H1 (cell line): ENCODE results near the gene PARD6B. TPM values are rescaled to one million over a fixed set of nuclear protein-coding genes. Genes with fewer than 3 reads are reported as not detected.

Source experiments
- BACH1 ChIP-seq: IDR thresholded peaks from 2 replicates; pipeline ENCODE4 v1.6.1; 2012; ENCODE audit warnings: low read length, improper control_type of control experiment
- CHD2 ChIP-seq: IDR thresholded peaks from 2 replicates; pipeline ENCODE4 v1.6.1; 2012; ENCODE audit warnings: low read length, improper control_type of control experiment
- CTBP2 ChIP-seq: IDR thresholded peaks from 2 replicates; pipeline ENCODE4 v1.7.0; 2011; ENCODE audit warnings: borderline replicate concordance, mild to moderate bottlenecking, moderate library complexity, mixed read lengths, low read length; ENCODE audit not compliant: insufficient read depth, insufficient read length
- CTCF ChIP-seq, 3 experiments: IDR thresholded peaks; 1 replicate in 2 of 3; 2 replicates in 1 of 3; pipeline versions ENCODE4 v1.5.1 to v1.6.1; 2011; ENCODE audit warnings: low read length in 3 of 3, mild to moderate bottlenecking in 3 of 3, inconsistent platforms in 2 of 3, low read depth in 1 of 3, moderate library complexity in 1 of 3; ENCODE audit not compliant: insufficient read depth in 1 of 3; ENCODE audit errors: control extremely low read depth in 1 of 3
- GTF2F1 ChIP-seq: IDR thresholded peaks from 2 replicates; pipeline ENCODE4 v1.6.1; 2012; ENCODE audit warnings: low read depth, low read length, improper control_type of control experiment, borderline replicate concordance
- KDM4A ChIP-seq: IDR thresholded peaks from one replicate; pipeline ENCODE4 v1.7.1; 2012; ENCODE audit warnings: low read depth, mild to moderate bottlenecking, moderate library complexity, low read length, inconsistent platforms; ENCODE audit not compliant: severe bottlenecking
- MAFK ChIP-seq: IDR thresholded peaks from 2 replicates; pipeline ENCODE4 v1.6.1; 2012; ENCODE audit warnings: low read depth, mild to moderate bottlenecking, improper control_type of control experiment, low read length
- POLR2A ChIP-seq, 2 experiments: IDR thresholded peaks; 1 replicate in 1 of 2; 2 replicates in 1 of 2; pipeline ENCODE4 v1.6.1; 2011; ENCODE audit warnings: low read depth in 2 of 2, low read length in 2 of 2, mild to moderate bottlenecking in 2 of 2; ENCODE audit errors: control extremely low read depth in 1 of 2
- SUZ12 ChIP-seq: fragments of 200-600 bp; sonication (generic); IDR thresholded peaks from 2 replicates; pipeline ENCODE4 v1.6.1; 2012; ENCODE audit warnings: mild to moderate bottlenecking, inconsistent platforms, low read length, moderate library complexity, mixed read lengths
- TEAD4 ChIP-seq: IDR thresholded peaks from 2 replicates; pipeline ENCODE4 v1.6.1; 2012; ENCODE audit warnings: low read depth, low read length, inconsistent platforms, mixed read lengths
- polyA plus RNA-seq, 7 experiments: library from polyadenylated mRNA; depleted of rRNA in 3 of 7; stranded (reverse) in 5 of 7; unstranded in 2 of 7; fragments of >200 nt in 5 of 7; fragments of 200-250 nt in 2 of 7; gene quantifications; 1 replicate in 5 of 7; 2 replicates in 1 of 7; 4 replicates in 1 of 7; pipeline versions ENCODE4 v1.2.1 to v1.2.3, GENCODE V29; 2011 to 2013; ENCODE audit warnings: missing spikeins in 2 of 7, mixed read lengths in 2 of 7
- total RNA-seq: library from RNA; stranded (reverse); fragmentation: NEBNext Ultra II Directional; extraction: Animal tissue kit (Norgen Biotek cat#: 25700); gene quantifications from 2 replicates; pipeline ENCODE4 v1.2.1, GENCODE V29; 2021

The PARD6B gene
- total and polyA plus RNA-seq, 2 of the 8 experiments (the other 6 are each of a cell fraction or from before 2014, with no cell fraction given), result 5.2 to 34.1 TPM

DNA sequence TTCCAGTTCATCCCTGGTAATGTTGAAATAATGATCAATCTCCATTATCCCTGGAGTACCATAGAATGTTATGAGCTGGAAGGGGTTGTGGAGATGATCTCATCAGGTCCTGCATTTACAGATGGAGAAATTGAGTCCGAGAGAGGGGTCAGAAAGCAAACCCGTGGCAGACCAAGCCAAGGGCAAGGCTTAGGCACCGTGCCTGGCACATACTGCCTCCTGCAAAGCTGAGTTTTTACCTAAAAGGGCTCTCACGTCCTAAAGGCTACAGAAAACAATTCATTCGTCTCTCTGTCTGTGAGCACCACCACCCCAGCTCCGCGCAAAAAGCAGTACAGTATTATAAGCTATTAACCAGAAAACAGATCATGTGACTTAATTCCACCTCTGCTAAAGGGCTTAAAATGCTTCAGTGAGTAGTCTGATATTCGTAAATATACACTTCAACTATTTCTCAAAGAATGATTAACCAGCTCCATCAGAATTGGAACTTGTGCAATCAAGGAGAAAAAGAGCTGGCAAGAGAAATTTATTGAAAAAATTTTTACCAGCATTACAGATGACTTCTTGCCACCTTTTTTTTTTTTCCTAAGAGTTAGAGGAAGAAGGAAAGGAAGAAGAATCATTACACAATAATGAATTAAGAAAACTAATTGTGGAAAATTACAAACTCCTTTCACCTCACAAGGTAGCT is 3.4 kb upstream of the PARD6B start (continued):
- TF ChIP-seq TEAD4 (no peak), SUZ12 (no peak), CHD2 (no peak), GTF2F1 (no peak), MAFK (no peak), POLR2A (IDR thresholded peaks at IDR 0.05; ENCODE audit: control extremely low read depth in 1 of 2, low read depth in 2 of 2, low read length in 2 of 2) (no peak), CTCF (IDR thresholded peaks at IDR 0.05; ENCODE audit: control extremely low read depth in 1 of 3, insufficient read depth in 1 of 3, low read depth in 1 of 3, low read length in 3 of 3) (no peak), CTBP2 (no peak), BACH1 (no peak), KDM4A (no peak)
